Transverse colon (tissue), 4 donors: ENCODE data around the gene PLCH1. TPM values are rescaled to one million over a fixed set of nuclear protein-coding genes. Genes with fewer than 3 reads are reported as not detected.

ENCODE experiments used
- DNase-seq: peaks from one replicate; pipeline ENCODE4 v3.0.0-alpha.2; 2019
- H3K27ac ChIP-seq, 4 donors: fragments of 200-600 bp; sonication (generic); 2 replicates each; pipeline ENCODE4 v1.5.1; 2016 to 2018; ENCODE audit warnings: inconsistent platforms in 4 of 4
- H3K27me3 ChIP-seq: fragments of 200-600 bp; sonication (generic); 2 replicates; pipeline ENCODE4 v1.5.1; 2017; ENCODE audit warnings: inconsistent platforms
- H3K36me3 ChIP-seq, 4 donors: fragments of 200-600 bp; sonication (generic); 2 replicates each; pipeline ENCODE4 v1.5.1; 2017 to 2019; ENCODE audit warnings: inconsistent platforms in 4 of 4
- H3K4me1 ChIP-seq, 4 donors: fragments of 200-600 bp; sonication (generic); 2 replicates each; pipeline ENCODE4 v1.5.1; 2017 to 2020; ENCODE audit warnings: inconsistent platforms in 4 of 4
- H3K4me3 ChIP-seq, 4 donors: fragments of 200-600 bp; sonication (generic); 1 replicate in 1 of 4; 2 replicates in 3 of 4; pipeline versions ENCODE4 v1.5.1 to v1.6.1; 2017 to 2019; ENCODE audit warnings: inconsistent platforms in 4 of 4
- H3K9me3 ChIP-seq, 2 donors: fragments of 200-600 bp; sonication (generic); 2 replicates each; pipeline ENCODE4 v1.5.1; 2017 to 2019; ENCODE audit warnings: inconsistent platforms in 2 of 2
- EP300 ChIP-seq: sonication (generic); formaldehyde crosslinking; IDR thresholded peaks from one replicate; pipeline ENCODE4 v1.6.1; 2017; ENCODE audit warnings: antibody characterized with exemption, low read depth
- POLR2A ChIP-seq: fragments of 450-650 bp; IDR thresholded peaks from one replicate; pipeline ENCODE4 v1.6.1; 2016; ENCODE audit warnings: antibody characterized with exemption, mild to moderate bottlenecking, moderate library complexity
- POLR2AphosphoS5 ChIP-seq, 3 donors: sonication (generic); formaldehyde crosslinking; IDR thresholded peaks; one replicate each; pipeline ENCODE4 v1.6.1; 2016; ENCODE audit warnings: antibody characterized with exemption in 3 of 3
- WGBS, 2 donors: methylation state at CpG; one replicate each; pipeline ENCODE4 v1.1.5; 2018; ENCODE audit warnings: low coverage in 1 of 2; 5-methylcytosine and 5-hydroxymethylcytosine counted together
- in situ Hi-C, 4 donors: fragments of 200-750 bp; cut with MboI; loops; one replicate each; pipeline versions ENCODE4 v1.15.0 to v1.15.1; 2017; ENCODE audit warnings: low sequenced_read_pairs in 3 of 4, low pct_ligation_motif_present in 1 of 4, low pct_unique_long_range_greater_than_20kb in 1 of 4
- intact Hi-C: fragments of 100-400 bp; cut with DNase I; formaldehyde crosslinking; loops from one replicate; pipeline ENCODE4 v1.15.1; 2023; ENCODE audit warnings: low total_unique reads
- total RNA-seq, 4 donors: library from RNA; depleted of rRNA; stranded (reverse); fragments of >200 nt; gene quantifications; one replicate each; pipeline ENCODE4 v1.1.0, GENCODE V29; 2016
- TF ChIP-seq, protein P1 (sequence below), 5 experiments: fragments of 200-600 bp in 3 of 5; fragments of 450-650 bp in 2 of 5; sonication (generic) in 3 of 5; IDR thresholded peaks; 1 replicate in 2 of 5; 2 replicates in 3 of 5; pipeline ENCODE4 v1.5.1; 2016 to 2017; ENCODE audit warnings: antibody characterized with exemption in 5 of 5, inconsistent platforms in 3 of 5, mild to moderate bottlenecking in 2 of 5, moderate library complexity in 1 of 5

The PLCH1 gene
- total RNA-seq, 4 donors from 2014 or later: 8.2 to 33.4 (median 8.5) TPM

DNA sequence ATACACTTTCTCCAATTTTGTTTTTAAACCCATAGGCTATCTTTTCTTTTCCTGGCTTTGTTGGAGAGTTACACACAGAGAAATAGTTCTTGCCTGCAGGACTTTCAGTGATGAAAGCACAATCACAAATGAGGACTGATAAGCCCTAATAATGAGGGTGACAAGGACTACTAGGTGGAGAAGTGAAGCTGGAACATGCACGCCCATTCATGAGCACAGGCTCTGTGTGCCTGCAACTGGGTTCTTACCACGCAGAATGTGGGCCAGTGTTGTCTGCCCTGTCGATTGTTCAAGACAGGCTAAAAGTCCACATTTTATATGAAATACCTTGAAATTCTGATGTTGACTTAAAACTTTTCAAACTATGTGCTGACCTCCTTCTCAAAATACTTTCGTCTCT lies 289.1 kb downstream of the PLCH1 start:
- in situ Hi-C loops: no loop called here
- Histone ChIP-seq H3K36me3 (no peaks in the 10 kb centered on the region), H3K27me3 (no peaks in the 10 kb centered on the region), H3K4me1 (no peaks in the 10 kb centered on the region), H3K9me3 (no peaks in the 10 kb centered on the region), H3K4me3 (no peak overlapping the region), H3K27ac (no peak overlapping the region)
- intact Hi-C loops: no loop called here
- no peak for DNase-seq
- no peak for TF ChIP-seq POLR2AphosphoS5 (IDR thresholded peaks at IDR 0.05)
- TF ChIP-seq EP300: no peak
- TF ChIP-seq POLR2A: no peak
- TF ChIP-seq, protein P1, sequence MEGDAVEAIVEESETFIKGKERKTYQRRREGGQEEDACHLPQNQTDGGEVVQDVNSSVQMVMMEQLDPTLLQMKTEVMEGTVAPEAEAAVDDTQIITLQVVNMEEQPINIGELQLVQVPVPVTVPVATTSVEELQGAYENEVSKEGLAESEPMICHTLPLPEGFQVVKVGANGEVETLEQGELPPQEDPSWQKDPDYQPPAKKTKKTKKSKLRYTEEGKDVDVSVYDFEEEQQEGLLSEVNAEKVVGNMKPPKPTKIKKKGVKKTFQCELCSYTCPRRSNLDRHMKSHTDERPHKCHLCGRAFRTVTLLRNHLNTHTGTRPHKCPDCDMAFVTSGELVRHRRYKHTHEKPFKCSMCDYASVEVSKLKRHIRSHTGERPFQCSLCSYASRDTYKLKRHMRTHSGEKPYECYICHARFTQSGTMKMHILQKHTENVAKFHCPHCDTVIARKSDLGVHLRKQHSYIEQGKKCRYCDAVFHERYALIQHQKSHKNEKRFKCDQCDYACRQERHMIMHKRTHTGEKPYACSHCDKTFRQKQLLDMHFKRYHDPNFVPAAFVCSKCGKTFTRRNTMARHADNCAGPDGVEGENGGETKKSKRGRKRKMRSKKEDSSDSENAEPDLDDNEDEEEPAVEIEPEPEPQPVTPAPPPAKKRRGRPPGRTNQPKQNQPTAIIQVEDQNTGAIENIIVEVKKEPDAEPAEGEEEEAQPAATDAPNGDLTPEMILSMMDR (IDR thresholded peaks at IDR 0.05): no peak
- 91 to 100% methylated on average over 1 to 4 of the region's 4 CpGs for WGBS, 2 donors

DNA sequence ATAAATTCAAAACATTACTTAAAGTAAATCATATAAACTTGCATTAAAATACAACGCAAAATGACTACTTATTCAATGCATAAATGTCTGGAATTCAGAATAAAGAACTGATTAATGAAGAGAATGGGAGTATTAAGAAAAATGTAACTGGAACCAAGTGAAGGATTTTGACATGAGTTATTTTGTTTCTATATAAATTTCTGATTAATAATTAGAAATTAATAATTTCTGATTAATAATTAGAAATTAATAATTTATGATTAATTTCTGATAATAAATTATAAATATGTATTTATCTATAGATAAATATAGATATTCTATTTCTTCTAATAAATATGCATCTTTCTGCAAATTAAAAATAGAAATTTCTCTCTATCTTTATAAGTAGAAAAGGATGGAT lies 291.4 kb downstream of the PLCH1 start:
- intact Hi-C loops: no loop called here
- 74 to 89% methylated on average over 1 of the region's 1 CpG for WGBS, 2 donors
- no peak overlapping the region for H3K4me3 ChIP-seq
- no peaks in the 10 kb centered on the region for H3K36me3 ChIP-seq
- in situ Hi-C loops: no loop called here
- no peaks in the 10 kb centered on the region for H3K27me3 ChIP-seq
- DNase-seq: no peak
- no peak overlapping the region for H3K27ac ChIP-seq
- H3K9me3 ChIP-seq: no peaks in the 10 kb centered on the region
- TF ChIP-seq, protein P1 (IDR thresholded peaks at IDR 0.05): no peak
- TF ChIP-seq POLR2AphosphoS5 (IDR thresholded peaks at IDR 0.05) (no peak), POLR2A (no peak), EP300 (no peak)
- no peaks in the 10 kb centered on the region for H3K4me1 ChIP-seq

DNA sequence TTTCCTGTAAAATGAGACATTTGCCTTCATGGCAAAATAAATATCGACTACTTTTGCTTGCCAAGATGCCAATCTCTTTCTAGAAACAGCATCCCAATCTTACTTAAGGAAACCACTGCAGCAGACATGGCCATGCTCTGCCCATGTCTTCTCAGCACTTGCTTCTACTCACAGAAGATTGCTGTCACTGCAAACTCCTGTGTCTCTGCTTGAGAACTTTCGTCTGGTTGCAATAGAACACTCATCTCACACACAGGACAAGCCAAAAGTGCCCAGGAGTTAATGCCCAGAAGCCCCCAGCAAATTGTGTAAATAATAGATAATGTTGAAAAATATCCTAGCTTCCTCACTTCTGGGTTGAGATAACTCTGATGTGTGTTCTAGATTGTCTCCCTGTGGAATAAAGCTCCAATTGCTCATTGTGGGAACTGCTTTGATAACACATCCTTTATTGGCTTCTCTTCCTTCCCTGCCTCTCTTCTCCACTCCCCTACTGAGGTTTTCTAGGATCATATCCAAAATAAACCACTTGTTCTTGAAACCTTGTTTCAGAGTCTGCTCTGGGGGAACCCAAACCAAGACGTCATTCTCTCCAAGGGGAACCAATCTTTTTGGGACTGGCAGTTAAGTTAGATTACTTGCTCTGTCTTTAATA lies 295.1 kb downstream of the PLCH1 start:
- Histone ChIP-seq H3K4me1 (no peaks in the 10 kb centered on the region), H3K27ac (no peak overlapping the region), H3K9me3 (no peaks in the 10 kb centered on the region), H3K4me3 (no peak overlapping the region), H3K27me3 (no peaks in the 10 kb centered on the region), H3K36me3 (no peaks in the 10 kb centered on the region)
- TF ChIP-seq, protein P1 (IDR thresholded peaks at IDR 0.05): no peak
- no peak for TF ChIP-seq POLR2AphosphoS5 (IDR thresholded peaks at IDR 0.05)
- TF ChIP-seq EP300: no peak
- TF ChIP-seq POLR2A: no peak
- DNase-seq: no peak
- in situ Hi-C loops: no loop called here
- whole genome bisulfite sequencing, 2 donors: 63 to 86% methylated on average over 3 of the region's 3 CpGs
- intact Hi-C loops: no loop called here

DNA sequence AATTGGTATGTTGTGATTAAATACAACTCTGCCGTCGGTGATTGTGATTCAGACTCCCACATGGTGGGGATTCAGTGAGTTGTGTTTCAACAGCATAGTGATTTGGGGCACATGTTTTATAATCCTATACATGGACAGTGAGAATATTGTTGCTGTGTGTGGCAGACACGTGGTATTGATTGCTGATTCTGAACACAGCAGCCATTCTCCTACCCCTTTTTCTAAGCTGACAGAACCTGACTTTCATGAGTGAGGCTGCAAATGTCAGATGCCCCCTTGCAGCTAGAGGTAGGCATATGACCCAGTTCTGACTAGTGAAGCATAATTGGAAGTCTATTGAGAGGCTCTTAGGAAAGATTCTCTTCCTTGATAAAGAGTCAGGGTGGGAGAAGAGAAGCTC lies 296.3 kb downstream of the PLCH1 start:
- in situ Hi-C loops (no loop called here), intact Hi-C loops (no loop called here)
- H3K4me3 ChIP-seq: no peak overlapping the region
- no peaks in the 10 kb centered on the region for H3K27me3 ChIP-seq
- H3K27ac ChIP-seq: no peak overlapping the region
- no peaks in the 10 kb centered on the region for H3K4me1 ChIP-seq
- DNase-seq: no peak
- no peaks in the 10 kb centered on the region for H3K36me3 ChIP-seq
- no peak for TF ChIP-seq EP300
- TF ChIP-seq, protein P1 (IDR thresholded peaks at IDR 0.05): no peak
- no peak for TF ChIP-seq POLR2A
- TF ChIP-seq POLR2AphosphoS5 (IDR thresholded peaks at IDR 0.05): no peak
- 83 to 94% methylated on average over 2 to 3 of the region's 3 CpGs for WGBS, 2 donors
- H3K9me3 ChIP-seq: no peaks in the 10 kb centered on the region
